Osteoblast (primary cell): ENCODE data around the gene ZNF598. TPM values are rescaled to one million over a fixed set of nuclear protein-coding genes. Genes with fewer than 3 reads are reported as not detected.
"Not testable (repeated sequence)": the region's sequence is repeated elsewhere in the genome, so short reads cannot be mapped to it uniquely, and the experiment has no call there.

Experiments
- DNase-seq: peaks from one replicate; pipeline ENCODE4 v3.0.0; 2011; ENCODE audit warnings: low spot score, mixed read lengths; ENCODE audit not compliant: insufficient read length; ENCODE audit errors: missing footprints
- H2AFZ ChIP-seq: 2 replicates; pipeline ENCODE4 v1.6.0; 2011; ENCODE audit warnings: mild to moderate bottlenecking, low read length
- H3K27ac ChIP-seq: 2 replicates; pipeline ENCODE4 v1.5.1; 2011; ENCODE audit warnings: mild to moderate bottlenecking, low read depth, low read length, moderate library complexity
- H3K27me3 ChIP-seq: 2 replicates; pipeline ENCODE4 v1.6.0; 2012; ENCODE audit warnings: mild to moderate bottlenecking, control low read depth, inconsistent platforms, low read length, moderate library complexity; ENCODE audit not compliant: insufficient read depth
- H3K36me3 ChIP-seq: 2 replicates; pipeline ENCODE4 v1.5.1; 2011; ENCODE audit warnings: mild to moderate bottlenecking, low read length, control low read depth, moderate library complexity; ENCODE audit not compliant: insufficient read depth
- H3K4me1 ChIP-seq: 2 replicates; pipeline ENCODE4 v1.5.1; 2011; ENCODE audit warnings: mild to moderate bottlenecking, low read length, control low read depth, moderate library complexity; ENCODE audit not compliant: insufficient read depth
- H3K4me2 ChIP-seq: 2 replicates; pipeline ENCODE4 v1.6.0; 2011; ENCODE audit warnings: mild to moderate bottlenecking, low read length; ENCODE audit not compliant: insufficient read depth
- H3K4me3 ChIP-seq: fragments of 200-600 bp; sonication (generic); 3 replicates; pipeline ENCODE4 v1.5.1; 2012; ENCODE audit warnings: mild to moderate bottlenecking, low read length, inconsistent platforms; ENCODE audit not compliant: insufficient read depth
- H3K79me2 ChIP-seq: 2 replicates; pipeline ENCODE4 v1.6.0; 2012; ENCODE audit warnings: mild to moderate bottlenecking, low read length, control low read depth, inconsistent platforms; ENCODE audit not compliant: insufficient read depth
- H3K9me3 ChIP-seq: 2 replicates; pipeline ENCODE4 v1.5.1; 2011; ENCODE audit warnings: low read depth, low read length, control low read depth
- H4K20me1 ChIP-seq: 2 replicates; pipeline ENCODE4 v1.6.0; 2012; ENCODE audit warnings: mild to moderate bottlenecking, low read length, control low read depth; ENCODE audit not compliant: insufficient read depth
- CTCF ChIP-seq: IDR thresholded peaks from 2 replicates; pipeline ENCODE4 v1.5.1; 2011; ENCODE audit warnings: mild to moderate bottlenecking, low read depth, low read length, moderate library complexity; ENCODE audit errors: extremely low read depth
- total RNA-seq: library from RNA; depleted of rRNA; stranded (reverse); fragments of >200 nt; gene quantifications from 2 replicates; pipeline ENCODE4 v1.2.3, GENCODE V29; 2012

Gene ZNF598
- total RNA-seq, 1 donor: 21.0 TPM

GRCh38 chr16:2016407-2016922 lies 6.8 kb upstream of the ZNF598 start:
- Histone ChIP-seq H4K20me1 (no peaks in the 10 kb centered on the region), H3K36me3 (no peaks in the 10 kb centered on the region), H3K4me2 (no peak overlapping the region), H3K4me3 (no peak overlapping the region), H3K9me3 (no peaks in the 10 kb centered on the region), H3K27me3 (peaks cover 19% of the 10 kb centered on the region), H3K79me2 (no peaks in the 10 kb centered on the region), H2AFZ (no peak overlapping the region), H3K4me1 (no peaks in the 10 kb centered on the region), H3K27ac (no peak overlapping the region)
- no peak for DNase-seq
- peak; percentile 41 for TF ChIP-seq CTCF

GRCh38 chr16:2015947-2016208 lies 6.3 kb upstream of the ZNF598 start:
- Histone ChIP-seq H3K27ac (no peak overlapping the region), H3K36me3 (no peaks in the 10 kb centered on the region), H3K79me2 (no peaks in the 10 kb centered on the region), H3K4me2 (no peak overlapping the region), H3K4me1 (no peaks in the 10 kb centered on the region), H4K20me1 (no peaks in the 10 kb centered on the region), H3K4me3 (no peak overlapping the region), H2AFZ (no peak overlapping the region), H3K9me3 (no peaks in the 10 kb centered on the region), H3K27me3 (peaks cover 19% of the 10 kb centered on the region)
- no peak for TF ChIP-seq CTCF
- DNase-seq: no peak

GRCh38 chr16:2015117-2015946 lies 5.7 kb upstream of the ZNF598 start:
- Histone ChIP-seq H3K36me3 (no peaks in the 10 kb centered on the region), H3K9me3 (no peaks in the 10 kb centered on the region), H3K4me2 (no peak overlapping the region), H3K27me3 (peaks cover 14% of the 10 kb centered on the region), H3K27ac (no peak overlapping the region), H3K4me3 (no peak overlapping the region), H3K4me1 (peaks cover 4% of the 10 kb centered on the region), H2AFZ (no peak overlapping the region), H3K79me2 (peaks cover 3% of the 10 kb centered on the region), H4K20me1 (no peaks in the 10 kb centered on the region)
- no peak for TF ChIP-seq CTCF
- DNase-seq: no peak

- Histone ChIP-seq H3K4me1 (peaks cover 10% of the 10 kb centered on the region), H3K27ac (no peak overlapping the region), H3K9me3 (no peaks in the 10 kb centered on the region), H3K27me3 (peaks cover under 1% of the 10 kb centered on the region), H2AFZ (no peak overlapping the region), H3K36me3 (no peaks in the 10 kb centered on the region), H3K79me2 (peaks cover 19% of the 10 kb centered on the region), H3K4me2 (no peak overlapping the region), H3K4me3 (no peak overlapping the region), H4K20me1 (peaks cover 6% of the 10 kb centered on the region)
- no peak for TF ChIP-seq CTCF
- DNase-seq: no peak
Measured at GRCh38 chr16:2013527-2013926, 3.9 kb upstream of the ZNF598 start.

- H3K4me2 ChIP-seq, H3K4me3 ChIP-seq, DNase-seq, H3K36me3 ChIP-seq, H3K9me3 ChIP-seq, H3K27ac ChIP-seq, H3K27me3 ChIP-seq, H2AFZ ChIP-seq: not testable (repeated sequence)
- H3K79me2 ChIP-seq: peaks cover 37% of the 10 kb centered on the region
- H3K4me1 ChIP-seq: peaks cover 26% of the 10 kb centered on the region
- H4K20me1 ChIP-seq: peaks cover 23% of the 10 kb centered on the region
Measured at GRCh38 chr16:2011726-2012125, 2.1 kb upstream of the ZNF598 start.
